Stimulated activated CD4-positive, alpha-beta T cell treated with anti-CD3 and anti-CD28 coated beads, Interleukin-12 subunit alpha, Interleukin-12 subunit beta, amount 100 ng/mL, for 24 hours (primary cell): ENCODE data around the gene MRTO4.
A peak's percentile ranks its signal among the peaks of the same experiment; 100 is the strongest.
"Not testable (repeated sequence)": the region's sequence is repeated elsewhere in the genome, so short reads cannot be mapped to it uniquely, and the experiment has no call there.

Experiments used
- DNase-seq, 2 experiments: peaks; one replicate each; pipeline ENCODE4 v3.0.0-alpha.2; 2020; ENCODE audit warnings: low read depth in 2 of 2

MRTO4 gene

GRCh38 chr1:19270343-19270730 is 18.7 kb downstream of the MRTO4 start:
- not testable (repeated sequence) for DNase-seq

DNA sequence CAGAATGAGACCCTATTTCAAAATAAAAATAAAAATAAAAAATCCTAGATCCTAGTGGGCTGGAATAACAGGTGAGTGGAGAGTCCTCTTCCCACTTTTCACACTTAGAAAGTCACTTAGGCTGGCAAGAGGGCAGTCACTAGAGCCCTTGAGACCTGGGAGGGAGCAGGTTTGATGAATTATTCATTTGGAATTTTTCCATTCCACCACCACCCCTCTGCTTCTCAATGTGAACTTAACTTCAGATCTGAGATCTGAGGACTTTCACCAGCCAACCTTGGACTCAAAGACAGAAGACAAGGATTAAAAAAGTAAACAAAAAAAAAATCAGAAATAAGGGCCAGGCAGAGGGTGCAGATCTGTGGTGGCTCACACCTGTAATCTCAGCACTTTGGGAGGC is 20.5 kb downstream of the MRTO4 start:
- no peak for DNase-seq

GRCh38 chr1:19273106-19273843 is 21.7 kb downstream of the MRTO4 start:
- DNase-seq: no peak

- DNase-seq: not testable (repeated sequence)
These were observed 22.4 kb downstream of the MRTO4 start for GRCh38 chr1:19273844-19274531.

GRCh38 chr1:19274636-19275035 is 23.0 kb downstream of the MRTO4 start:
- no peak for DNase-seq

DNA sequence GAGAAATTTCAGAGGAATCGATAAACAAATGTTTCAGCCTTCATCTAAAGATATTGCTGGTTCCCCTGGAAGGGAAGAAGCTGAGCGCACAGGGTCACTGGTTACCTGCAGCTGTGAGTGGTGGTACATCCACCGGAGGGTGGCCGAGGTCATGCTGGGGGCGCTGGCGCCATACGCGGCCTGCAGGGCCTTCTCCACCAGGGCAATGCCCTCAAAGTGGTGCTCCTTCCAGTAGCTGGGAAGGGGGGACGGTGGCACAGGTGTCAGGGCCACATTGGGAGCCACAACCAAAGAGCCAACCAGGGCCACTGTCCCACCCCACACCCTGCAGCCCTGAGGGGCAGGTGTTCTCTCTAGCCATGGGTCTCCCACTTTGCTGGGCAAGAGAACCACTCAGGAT is 32.3 kb downstream of the MRTO4 start:
- DNase-seq: no peak

GRCh38 chr1:19284881-19285280 is 33.3 kb downstream of the MRTO4 start:
- DNase-seq: no peak

DNA sequence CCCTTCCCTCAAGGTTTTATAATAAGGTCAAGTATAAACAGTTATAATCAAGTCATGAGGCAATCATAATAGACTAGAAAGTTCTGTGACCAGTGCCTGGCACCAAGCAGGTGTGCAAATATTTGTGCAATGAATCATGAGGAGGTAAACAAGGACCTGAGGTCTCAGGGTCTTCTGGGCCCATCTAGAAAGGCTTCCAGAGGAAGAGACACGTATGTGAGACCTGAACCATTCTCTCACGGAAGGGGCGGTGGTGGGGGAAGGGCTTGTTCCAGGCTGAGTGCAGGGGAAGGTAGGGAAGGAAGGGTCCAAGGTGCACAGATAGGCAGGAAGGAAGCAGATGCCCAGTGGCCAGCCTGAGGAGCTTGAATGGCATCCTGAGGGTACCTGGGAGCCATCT is 33.8 kb downstream of the MRTO4 start:
- not testable (repeated sequence) for DNase-seq

GRCh38 chr1:19285807-19286206 is 34.2 kb downstream of the MRTO4 start:
- DNase-seq: not testable (repeated sequence)

DNA sequence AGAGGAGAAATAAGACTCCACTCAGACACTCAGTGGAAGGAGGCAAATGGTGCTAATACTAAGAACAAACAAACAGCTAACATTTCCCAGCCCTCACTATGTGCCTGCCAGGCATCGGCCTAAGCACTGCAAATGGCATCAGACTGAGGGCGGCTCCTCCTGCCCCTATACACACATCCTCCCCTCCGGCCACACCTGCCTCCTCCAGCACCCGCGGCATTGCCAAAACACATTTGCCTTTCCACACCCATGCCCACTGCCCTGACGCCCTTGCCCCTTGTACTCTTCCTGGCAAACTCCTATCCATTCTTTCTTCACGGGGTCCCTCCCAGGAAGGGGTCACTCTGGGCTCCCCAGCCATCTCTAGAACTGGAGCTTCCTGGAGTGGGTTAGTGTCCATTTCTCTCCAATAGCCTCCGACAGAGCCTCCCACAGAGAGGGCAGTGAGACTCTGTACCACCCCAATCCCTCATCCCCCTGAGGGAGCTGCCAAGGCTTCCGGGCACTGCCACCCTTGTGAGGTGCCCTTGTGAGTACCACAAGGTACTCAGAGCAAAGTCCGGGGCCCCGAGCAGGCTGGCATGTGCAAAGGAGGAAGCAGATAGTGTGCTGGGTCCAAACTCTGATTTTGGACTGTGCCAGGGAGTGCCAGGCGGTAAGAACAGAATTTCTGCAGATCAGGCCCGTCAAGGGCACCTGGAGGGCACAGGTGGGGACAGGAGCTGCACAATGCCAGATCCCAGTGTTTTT is 36.0 kb downstream of the MRTO4 start:
- no peak for DNase-seq

- DNase-seq: peak; percentile 17 to 53
These were observed 37.0 kb downstream of the MRTO4 start, which contains the start of gene AKR7A3 for GRCh38 chr1:19288324-19289241. AKR7A3 (minus strand) TSS chr1:19288770; CDS start chr1:19288709, 61 bp downstream.

DNA sequence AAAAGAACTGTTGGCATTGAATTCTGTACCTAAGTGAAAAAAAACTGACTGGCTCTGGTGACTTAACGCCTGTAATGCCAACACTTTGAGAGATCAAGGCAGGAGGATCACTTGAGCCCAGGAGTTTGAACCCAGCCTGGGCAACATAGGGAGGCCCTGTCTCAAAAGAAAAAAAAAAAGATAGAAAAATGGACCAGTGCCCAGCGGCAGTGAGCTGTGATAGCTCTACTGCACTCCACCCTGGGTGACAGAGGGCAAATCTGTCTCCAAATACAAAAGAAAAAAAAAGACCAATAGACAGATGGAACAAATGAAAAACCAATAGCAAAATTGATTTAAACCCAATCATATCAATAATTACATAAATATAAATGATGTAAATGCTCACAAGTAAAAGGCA is 37.6 kb downstream of the MRTO4 start:
- no peak for DNase-seq

- DNase-seq: no peak
These were observed 43.0 kb downstream of the MRTO4 start for GRCh38 chr1:19294638-19295037.

GRCh38 chr1:19300211-19300610 is 48.6 kb downstream of the MRTO4 start:
- no peak for DNase-seq

DNA sequence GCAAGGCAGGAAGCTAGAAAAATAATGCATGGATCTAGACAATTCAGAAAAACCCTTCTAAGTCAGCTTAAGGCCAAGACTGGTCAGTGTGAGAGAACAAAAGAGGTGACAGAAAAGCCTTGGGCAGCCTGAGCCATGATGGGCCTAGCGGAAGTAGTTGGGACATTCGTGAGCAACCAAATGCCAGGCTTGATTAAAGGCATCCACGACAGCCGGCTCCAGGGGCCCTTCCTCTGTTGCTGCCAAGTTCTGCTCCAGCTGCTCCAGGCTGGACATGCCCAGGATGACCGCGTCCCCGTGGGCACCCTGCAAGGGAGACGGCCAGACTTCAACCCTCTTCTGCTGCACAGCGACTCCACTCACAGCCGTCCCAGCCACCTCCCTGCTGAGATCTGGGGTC is 52.5 kb downstream of the MRTO4 start:
- not testable (repeated sequence) for DNase-seq

DNA sequence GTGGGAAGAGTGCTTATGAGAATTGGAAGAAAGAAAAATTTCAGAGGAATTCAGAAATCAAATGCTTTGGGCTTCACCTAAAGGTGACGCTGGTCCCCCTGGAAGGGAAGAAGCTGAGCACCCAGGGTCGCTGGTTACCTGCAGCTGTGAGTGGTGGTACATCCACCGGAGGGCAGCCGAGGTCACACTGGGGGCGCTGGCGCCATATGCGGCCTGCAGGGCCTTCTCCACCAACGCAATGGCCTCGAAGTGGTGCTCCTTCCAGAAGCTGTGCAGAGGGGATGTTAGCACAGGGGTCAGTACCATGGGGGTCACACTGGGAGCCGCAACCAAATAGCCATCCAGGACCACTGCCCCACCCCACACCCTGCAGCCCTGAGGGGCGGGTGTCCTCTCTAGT is 54.3 kb downstream of the MRTO4 start:
- DNase-seq: no peak

GRCh38 chr1:19306941-19307340 is 55.3 kb downstream of the MRTO4 start:
- no peak for DNase-seq

- DNase-seq: no peak
These were observed 56.3 kb downstream of the MRTO4 start for GRCh38 chr1:19307794-19308508.

DNA sequence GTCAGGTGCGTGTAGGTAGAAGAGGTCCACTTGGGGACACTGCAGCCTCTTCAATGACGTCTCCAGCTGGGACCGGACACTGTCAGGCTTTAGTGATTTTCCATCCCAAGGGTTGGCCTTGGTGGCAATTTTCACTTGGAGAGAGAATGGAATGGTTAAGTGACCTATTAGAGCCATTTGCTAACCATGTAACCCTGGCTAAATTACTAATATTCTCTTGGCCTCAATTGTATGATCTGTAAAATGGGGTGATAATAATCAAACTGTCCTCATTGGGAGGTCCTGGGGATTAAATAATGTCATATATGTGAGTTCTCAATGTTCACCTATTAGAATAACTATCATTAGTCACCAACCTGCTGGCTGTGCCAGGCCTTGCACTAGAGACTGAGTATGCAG is 56.9 kb downstream of the MRTO4 start:
- no peak for DNase-seq

GRCh38 chr1:19309123-19309813 is 57.7 kb downstream of the MRTO4 start:
- DNase-seq: no peak
